SK-N-MC (cell line): ENCODE data around the gene TIMM29.
A peak's percentile ranks its signal among the peaks of the same experiment; 100 is the strongest.

Experiments used
- DNase-seq: peaks from one replicate; pipeline ENCODE4 v3.0.0-alpha.2; 2011; ENCODE audit warnings: low read depth, low spot score
- H3K27ac ChIP-seq: fragments of 200-600 bp; sonication (generic); 2 replicates; pipeline ENCODE4 v1.5.1; 2016; ENCODE audit warnings: mixed run types
- H3K36me3 ChIP-seq: fragments of 200-600 bp; sonication (generic); 2 replicates; pipeline ENCODE4 v1.6.1; 2017; ENCODE audit warnings: antibody characterized with exemption, low read length, mixed read lengths; ENCODE audit not compliant: insufficient read depth
- H3K4me3 ChIP-seq: fragments of 200-600 bp; sonication (generic); 2 replicates; pipeline ENCODE4 v1.5.1; 2016
- H3K9ac ChIP-seq: fragments of 200-600 bp; sonication (generic); 2 replicates; pipeline ENCODE4 v1.8.0; 2017; ENCODE audit warnings: mixed run types, mixed read lengths; ENCODE audit not compliant: insufficient read length
- H3K9me3 ChIP-seq: fragments of 200-600 bp; sonication (generic); 2 replicates; pipeline ENCODE4 v1.6.1; 2017; ENCODE audit warnings: low read depth, mild to moderate bottlenecking, antibody characterized with exemption, low read length, moderate library complexity, mixed read lengths
- EZH2 ChIP-seq: fragments of 200-600 bp; sonication (generic); IDR thresholded peaks from one replicate; pipeline ENCODE4 v1.6.1; 2017; ENCODE audit warnings: antibody characterized with exemption
- FOXP2 ChIP-seq: optimal IDR thresholded peaks from 2 replicates; pipeline ENCODE3; 2011; ENCODE audit warnings: mild to moderate bottlenecking, moderate library complexity; ENCODE audit not compliant: insufficient read depth; ENCODE audit errors: extremely low read length, control extremely low read depth
- POLR2AphosphoS5 ChIP-seq: IDR thresholded peaks from 2 replicates; pipeline ENCODE4 v1.6.1; 2012; ENCODE audit warnings: mild to moderate bottlenecking, low read depth, low read length, borderline replicate concordance

Gene TIMM29

DNA sequence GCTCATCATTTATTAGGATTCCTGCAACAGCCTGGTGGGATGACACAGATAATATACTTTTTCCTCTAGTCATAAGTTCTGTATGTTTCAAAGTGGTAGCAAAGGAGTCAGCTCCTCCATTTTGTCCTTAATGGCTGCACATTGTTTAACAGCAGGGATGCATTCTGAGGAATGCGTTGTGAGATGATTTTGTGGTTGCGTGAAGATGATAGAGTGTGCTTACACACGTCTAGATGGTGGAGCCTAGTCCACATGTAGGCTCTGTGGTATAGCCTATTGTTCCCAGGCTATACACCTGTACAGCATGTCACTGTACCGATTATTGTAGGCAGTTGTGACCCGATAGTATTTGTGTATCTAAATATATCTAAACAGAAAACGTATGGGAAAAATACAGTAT lies 36.8 kb downstream of the TIMM29 start:
- Histone ChIP-seq H3K9ac (no peak overlapping the region), H3K9me3 (no peaks in the 10 kb centered on the region), H3K36me3 (peaks cover 13% of the 10 kb centered on the region; the same call in 1 of the 2 replicates), H3K27ac (no peak overlapping the region), H3K4me3 (no peak overlapping the region)
- DNase-seq: no peak
- TF ChIP-seq FOXP2 (no peak), POLR2AphosphoS5 (no peak), EZH2 (no peak)

DNA sequence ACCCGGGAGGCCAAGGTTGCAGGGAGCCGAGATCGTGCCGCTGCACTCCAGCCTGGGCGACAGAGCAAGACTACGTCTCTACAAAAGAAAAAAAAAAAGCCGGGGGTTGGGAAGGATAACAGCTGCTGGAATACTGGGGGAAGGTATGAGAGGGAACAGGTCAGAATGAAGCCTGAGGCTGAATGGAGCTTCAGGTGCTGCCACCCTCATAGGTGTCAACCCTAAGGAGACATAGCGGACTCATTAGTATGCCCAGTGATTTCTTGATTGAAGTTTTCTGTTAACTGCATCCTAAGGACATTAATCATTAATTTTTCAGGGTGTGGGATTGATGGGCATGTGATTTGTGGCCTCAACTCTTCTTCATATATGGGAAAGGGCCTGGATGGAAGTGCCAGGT lies 38.2 kb downstream of the TIMM29 start:
- Histone ChIP-seq H3K9ac (no peak overlapping the region), H3K9me3 (no peaks in the 10 kb centered on the region), H3K4me3 (no peak overlapping the region), H3K27ac (0 out of 2 replicates have a peak overlapping the region, but pooled peaks have one; percentile 36), H3K36me3 (peaks cover 13% of the 10 kb centered on the region; the same call in 1 of the 2 replicates)
- TF ChIP-seq FOXP2 (no peak), EZH2 (no peak), POLR2AphosphoS5 (no peak)
- no peak for DNase-seq

DNA sequence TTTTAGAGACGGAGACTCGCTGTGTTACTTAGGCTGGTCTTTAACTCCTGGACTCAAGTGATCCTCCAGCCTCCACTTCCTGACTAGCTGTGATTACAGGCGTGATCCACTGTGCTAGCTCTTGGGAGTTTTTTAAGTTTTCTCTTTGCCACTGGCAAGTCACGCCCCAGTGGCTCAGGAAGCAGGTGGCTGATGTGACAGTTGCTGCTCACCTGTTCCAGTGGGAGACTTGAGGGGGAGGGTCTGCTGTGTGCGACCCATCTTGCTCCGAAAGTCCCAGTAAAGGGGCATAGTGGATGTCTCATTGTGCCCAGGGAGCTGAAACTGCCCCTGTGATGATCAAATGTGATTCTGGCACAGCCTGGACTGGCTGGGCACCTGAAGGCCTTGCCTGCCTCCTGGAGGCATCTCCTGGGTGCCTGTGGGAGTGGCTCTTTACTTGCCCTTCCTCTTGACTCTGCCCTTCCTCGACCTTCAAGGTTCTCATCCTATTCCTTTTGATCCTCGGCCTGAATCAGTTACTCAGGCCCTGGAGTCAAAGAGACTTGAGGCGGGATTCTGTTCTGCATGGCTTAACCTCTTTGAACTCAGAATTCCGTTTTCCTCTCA lies 40.0 kb downstream of the TIMM29 start:
- Histone ChIP-seq H3K9me3 (no peaks in the 10 kb centered on the region), H3K4me3 (no peak overlapping the region), H3K27ac (no peak overlapping the region), H3K36me3 (peaks cover 22% of the 10 kb centered on the region; the same call in 1 of the 2 replicates), H3K9ac (no peak overlapping the region)
- TF ChIP-seq FOXP2 (no peak), POLR2AphosphoS5 (no peak), EZH2 (no peak)
- no peak for DNase-seq

DNA sequence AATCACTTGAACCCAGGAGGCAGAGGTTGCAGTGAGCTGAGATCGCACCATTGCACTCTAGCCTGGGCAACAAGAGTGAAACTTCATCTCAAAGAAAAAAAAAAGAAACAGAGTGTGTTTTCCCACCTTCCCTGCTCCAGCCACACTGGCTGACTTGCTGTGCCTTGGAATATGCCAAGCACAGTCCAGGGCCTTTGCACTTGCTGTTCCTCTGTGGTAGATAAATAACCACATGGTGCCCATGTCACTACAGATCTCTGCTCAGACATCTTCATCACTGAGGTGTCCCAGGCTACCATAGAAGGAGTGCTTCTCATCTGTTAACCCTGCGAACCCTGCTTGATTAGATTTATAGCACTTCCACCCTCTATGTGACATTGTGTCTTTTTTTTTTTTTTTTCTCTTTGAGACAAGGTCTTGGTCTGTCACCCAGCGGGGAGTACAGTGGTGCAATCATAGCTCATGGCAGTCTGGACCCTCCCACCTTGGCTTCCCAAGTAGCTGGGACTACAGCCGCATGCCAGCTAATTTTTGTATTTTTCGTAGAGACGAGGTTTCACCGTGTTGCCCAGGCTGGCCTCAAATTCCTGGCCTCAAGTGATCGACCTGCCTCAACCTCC lies 42.6 kb downstream of the TIMM29 start:
- Histone ChIP-seq H3K36me3 (peaks cover 9% of the 10 kb centered on the region; the same call in 1 of the 2 replicates), H3K27ac (no peak overlapping the region), H3K4me3 (no peak overlapping the region), H3K9ac (no peak overlapping the region), H3K9me3 (no peaks in the 10 kb centered on the region)
- no peak for TF ChIP-seq FOXP2
- no peak for TF ChIP-seq POLR2AphosphoS5
- no peak for TF ChIP-seq EZH2
- DNase-seq: no peak

DNA sequence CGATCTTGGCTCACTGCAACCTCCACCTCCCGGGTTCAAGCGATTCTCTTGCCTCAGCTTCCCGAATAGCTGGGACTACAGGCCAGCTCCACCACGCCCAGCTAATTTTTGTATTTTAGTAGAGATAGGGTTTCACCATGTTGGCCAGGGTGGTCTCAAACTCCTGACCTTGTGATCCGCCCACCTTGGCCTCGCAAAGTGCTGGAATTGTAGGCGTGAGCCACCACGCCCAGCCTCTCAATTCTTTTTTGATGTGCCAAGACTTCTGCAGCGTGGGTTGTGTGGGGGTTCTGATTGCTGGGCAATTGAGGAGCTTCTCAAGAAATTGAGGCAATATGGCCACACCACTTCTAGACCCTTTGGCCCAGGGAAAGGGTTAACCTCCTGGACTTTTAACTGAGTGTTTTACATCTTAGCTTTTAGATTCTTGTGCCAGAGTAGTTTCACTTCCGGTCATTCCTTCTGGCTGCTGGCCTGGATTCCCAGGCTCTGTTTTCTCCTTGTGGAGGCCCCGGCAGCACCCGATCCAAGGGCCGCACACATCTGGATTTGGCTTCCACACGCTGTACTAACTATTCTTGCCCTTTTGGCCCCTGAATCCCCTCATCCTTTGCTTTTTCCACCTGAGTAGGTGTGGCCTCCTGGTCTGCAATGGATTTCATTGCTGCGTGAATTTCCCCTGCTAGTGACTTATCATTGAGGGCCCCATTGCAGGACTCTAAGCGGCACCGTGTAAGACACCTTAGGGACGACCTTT lies 46.9 kb downstream of the TIMM29 start:
- H3K36me3 ChIP-seq: peaks cover 9% of the 10 kb centered on the region; the same call in 1 of the 2 replicates
- H3K27ac ChIP-seq: no peak overlapping the region
- H3K4me3 ChIP-seq: no peak overlapping the region
- no peak for TF ChIP-seq FOXP2
- no peak for DNase-seq
- H3K9me3 ChIP-seq: no peaks in the 10 kb centered on the region
- H3K9ac ChIP-seq: no peak overlapping the region

DNA sequence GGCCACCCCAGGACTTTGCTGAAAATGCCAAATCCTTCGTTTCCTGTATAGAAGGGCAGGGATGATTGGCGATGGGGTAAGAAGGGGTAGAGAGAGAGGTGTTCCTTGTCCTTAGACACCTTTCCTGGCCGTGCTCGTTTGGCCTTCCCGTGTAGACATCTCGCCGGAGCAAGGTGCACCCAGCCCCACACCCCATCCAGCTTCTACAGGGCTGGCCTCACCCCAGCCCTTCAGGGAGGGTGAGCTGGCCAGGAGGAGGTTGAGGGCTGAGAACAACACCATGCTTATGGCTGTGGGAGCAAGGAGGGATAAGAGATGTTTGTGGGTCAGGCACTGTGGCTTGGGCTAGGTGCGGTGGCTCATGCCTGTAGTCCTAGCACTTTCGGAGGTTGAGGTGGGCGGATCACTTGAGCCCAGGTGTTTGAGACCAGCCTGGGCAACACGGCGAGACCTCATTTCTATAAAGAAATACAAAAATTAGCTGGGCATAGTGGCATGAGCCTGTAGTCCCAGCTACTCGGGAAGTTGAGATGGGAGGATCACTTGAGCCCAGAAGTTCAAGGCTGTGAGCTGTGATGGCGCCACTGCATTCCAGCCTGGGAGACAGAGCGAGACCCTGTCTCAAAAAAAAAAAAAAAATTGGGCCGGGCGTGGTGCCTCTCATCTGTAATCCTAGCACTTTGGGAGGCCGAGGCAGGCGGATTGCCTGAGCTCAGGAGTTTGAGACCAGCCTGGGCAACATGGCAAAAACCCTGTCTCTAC lies 47.7 kb downstream of the TIMM29 start:
- H3K9ac ChIP-seq: no peak overlapping the region
- TF ChIP-seq POLR2AphosphoS5: no peak
- TF ChIP-seq EZH2: no peak
- TF ChIP-seq FOXP2: no peak
- DNase-seq: no peak
- peaks cover 16% of the 10 kb centered on the region; the same call in 1 of the 2 replicates for H3K36me3 ChIP-seq
- H3K27ac ChIP-seq: no peak overlapping the region
- no peaks in the 10 kb centered on the region for H3K9me3 ChIP-seq
- no peak overlapping the region for H3K4me3 ChIP-seq

DNA sequence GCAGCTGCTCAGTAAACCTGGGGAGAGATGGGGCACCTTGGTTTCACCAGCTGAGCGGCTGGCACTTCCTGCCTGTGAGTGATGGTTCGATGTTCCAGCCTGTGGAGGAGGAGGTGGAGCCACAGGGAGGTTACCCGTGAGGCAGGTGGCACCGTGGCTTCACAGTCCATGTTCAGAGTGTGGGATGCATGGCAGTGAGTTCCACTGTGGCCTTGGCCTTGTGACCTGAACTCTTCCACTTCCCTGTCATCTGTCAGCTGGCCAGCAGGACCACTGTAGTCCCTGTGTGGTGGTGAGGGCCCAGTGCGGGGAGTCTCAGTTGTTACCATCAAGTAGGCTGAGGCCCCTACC lies 49.1 kb downstream of the TIMM29 start:
- DNase-seq: no peak
- no peaks in the 10 kb centered on the region for H3K9me3 ChIP-seq
- H3K36me3 ChIP-seq: peaks cover 12% of the 10 kb centered on the region; the same call in 1 of the 2 replicates
- H3K4me3 ChIP-seq: no peak overlapping the region
- H3K27ac ChIP-seq: no peak overlapping the region
- no peak overlapping the region for H3K9ac ChIP-seq
- TF ChIP-seq FOXP2: no peak
- TF ChIP-seq EZH2: no peak
- TF ChIP-seq POLR2AphosphoS5: no peak
